K562 (cell line): ENCODE measurements around the gene DGKA. TPM values are rescaled to one million over a fixed set of nuclear protein-coding genes. Genes with fewer than 3 reads are reported as not detected.

Experiments used
- polyA plus RNA-seq, 8 experiments: library from polyadenylated mRNA; depleted of rRNA in 4 of 8; stranded (reverse) in 5 of 8; unstranded in 3 of 8; fragments of >200 nt; fragmentation: Nextera tagmentation in 2 of 8; fragmentation: Illumina TruSeq in 1 of 8; extraction: Ambion mirVana in 2 of 8; extraction: Trizol in 1 of 8; gene quantifications; 2 replicates each; pipeline versions ENCODE4 v1.2.1 to v1.2.3, GENCODE V29; 2011 to 2014; ENCODE audit warnings: inconsistent platforms in 1 of 8, missing spikeins in 1 of 8
- total RNA-seq, 7 experiments: library from RNA; depleted of rRNA in 6 of 7; stranded (reverse); fragments of >200 nt in 6 of 7; fragmentation: Illumina TruSeq in 2 of 7; extraction: Trizol in 2 of 7; gene quantifications; 2 replicates each; pipeline versions ENCODE4 v1.2.1 to v1.2.3, GENCODE V29; 2011 to 2021; ENCODE audit warnings: low replicate concordance in 1 of 7
- TF ChIP-seq, protein P1 (sequence below): fragments of 450-650 bp; IDR thresholded peaks from 2 replicates; pipeline ENCODE4 v1.6.1; 2016
- TF ChIP-seq, protein P2 (sequence below): sonication (generic); formaldehyde crosslinking; IDR thresholded peaks from 2 replicates; pipeline ENCODE4 v1.8.0; 2023; ENCODE audit warnings: missing genetic modification reagents, mild to moderate bottlenecking, borderline replicate concordance
- TF ChIP-seq, protein P3 (sequence below): sonication (generic); formaldehyde crosslinking; IDR thresholded peaks from 2 replicates; pipeline ENCODE4 v1.8.0; 2022; ENCODE audit warnings: missing genetic modification reagents, mild to moderate bottlenecking, borderline replicate concordance

The DGKA gene
- total and polyA plus RNA-seq, 9 of the 15 experiments (the other 6 are each of a cell fraction or from before 2014, with no cell fraction given), result 3.4 to 12.4 (median 6.2) TPM

GRCh38 chr12:55906056-55906455 is 24.9 kb upstream of the DGKA start (continued):
- TF ChIP-seq, protein P1, sequence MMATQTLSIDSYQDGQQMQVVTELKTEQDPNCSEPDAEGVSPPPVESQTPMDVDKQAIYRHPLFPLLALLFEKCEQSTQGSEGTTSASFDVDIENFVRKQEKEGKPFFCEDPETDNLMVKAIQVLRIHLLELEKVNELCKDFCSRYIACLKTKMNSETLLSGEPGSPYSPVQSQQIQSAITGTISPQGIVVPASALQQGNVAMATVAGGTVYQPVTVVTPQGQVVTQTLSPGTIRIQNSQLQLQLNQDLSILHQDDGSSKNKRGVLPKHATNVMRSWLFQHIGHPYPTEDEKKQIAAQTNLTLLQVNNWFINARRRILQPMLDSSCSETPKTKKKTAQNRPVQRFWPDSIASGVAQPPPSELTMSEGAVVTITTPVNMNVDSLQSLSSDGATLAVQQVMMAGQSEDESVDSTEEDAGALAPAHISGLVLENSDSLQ, result no peak
- TF ChIP-seq, protein P2, sequence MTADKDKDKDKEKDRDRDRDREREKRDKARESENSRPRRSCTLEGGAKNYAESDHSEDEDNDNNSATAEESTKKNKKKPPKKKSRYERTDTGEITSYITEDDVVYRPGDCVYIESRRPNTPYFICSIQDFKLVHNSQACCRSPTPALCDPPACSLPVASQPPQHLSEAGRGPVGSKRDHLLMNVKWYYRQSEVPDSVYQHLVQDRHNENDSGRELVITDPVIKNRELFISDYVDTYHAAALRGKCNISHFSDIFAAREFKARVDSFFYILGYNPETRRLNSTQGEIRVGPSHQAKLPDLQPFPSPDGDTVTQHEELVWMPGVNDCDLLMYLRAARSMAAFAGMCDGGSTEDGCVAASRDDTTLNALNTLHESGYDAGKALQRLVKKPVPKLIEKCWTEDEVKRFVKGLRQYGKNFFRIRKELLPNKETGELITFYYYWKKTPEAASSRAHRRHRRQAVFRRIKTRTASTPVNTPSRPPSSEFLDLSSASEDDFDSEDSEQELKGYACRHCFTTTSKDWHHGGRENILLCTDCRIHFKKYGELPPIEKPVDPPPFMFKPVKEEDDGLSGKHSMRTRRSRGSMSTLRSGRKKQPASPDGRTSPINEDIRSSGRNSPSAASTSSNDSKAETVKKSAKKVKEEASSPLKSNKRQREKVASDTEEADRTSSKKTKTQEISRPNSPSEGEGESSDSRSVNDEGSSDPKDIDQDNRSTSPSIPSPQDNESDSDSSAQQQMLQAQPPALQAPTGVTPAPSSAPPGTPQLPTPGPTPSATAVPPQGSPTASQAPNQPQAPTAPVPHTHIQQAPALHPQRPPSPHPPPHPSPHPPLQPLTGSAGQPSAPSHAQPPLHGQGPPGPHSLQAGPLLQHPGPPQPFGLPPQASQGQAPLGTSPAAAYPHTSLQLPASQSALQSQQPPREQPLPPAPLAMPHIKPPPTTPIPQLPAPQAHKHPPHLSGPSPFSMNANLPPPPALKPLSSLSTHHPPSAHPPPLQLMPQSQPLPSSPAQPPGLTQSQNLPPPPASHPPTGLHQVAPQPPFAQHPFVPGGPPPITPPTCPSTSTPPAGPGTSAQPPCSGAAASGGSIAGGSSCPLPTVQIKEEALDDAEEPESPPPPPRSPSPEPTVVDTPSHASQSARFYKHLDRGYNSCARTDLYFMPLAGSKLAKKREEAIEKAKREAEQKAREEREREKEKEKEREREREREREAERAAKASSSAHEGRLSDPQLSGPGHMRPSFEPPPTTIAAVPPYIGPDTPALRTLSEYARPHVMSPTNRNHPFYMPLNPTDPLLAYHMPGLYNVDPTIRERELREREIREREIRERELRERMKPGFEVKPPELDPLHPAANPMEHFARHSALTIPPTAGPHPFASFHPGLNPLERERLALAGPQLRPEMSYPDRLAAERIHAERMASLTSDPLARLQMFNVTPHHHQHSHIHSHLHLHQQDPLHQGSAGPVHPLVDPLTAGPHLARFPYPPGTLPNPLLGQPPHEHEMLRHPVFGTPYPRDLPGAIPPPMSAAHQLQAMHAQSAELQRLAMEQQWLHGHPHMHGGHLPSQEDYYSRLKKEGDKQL (CRISPR knock-in tag), result no peak
- TF ChIP-seq, protein P3, sequence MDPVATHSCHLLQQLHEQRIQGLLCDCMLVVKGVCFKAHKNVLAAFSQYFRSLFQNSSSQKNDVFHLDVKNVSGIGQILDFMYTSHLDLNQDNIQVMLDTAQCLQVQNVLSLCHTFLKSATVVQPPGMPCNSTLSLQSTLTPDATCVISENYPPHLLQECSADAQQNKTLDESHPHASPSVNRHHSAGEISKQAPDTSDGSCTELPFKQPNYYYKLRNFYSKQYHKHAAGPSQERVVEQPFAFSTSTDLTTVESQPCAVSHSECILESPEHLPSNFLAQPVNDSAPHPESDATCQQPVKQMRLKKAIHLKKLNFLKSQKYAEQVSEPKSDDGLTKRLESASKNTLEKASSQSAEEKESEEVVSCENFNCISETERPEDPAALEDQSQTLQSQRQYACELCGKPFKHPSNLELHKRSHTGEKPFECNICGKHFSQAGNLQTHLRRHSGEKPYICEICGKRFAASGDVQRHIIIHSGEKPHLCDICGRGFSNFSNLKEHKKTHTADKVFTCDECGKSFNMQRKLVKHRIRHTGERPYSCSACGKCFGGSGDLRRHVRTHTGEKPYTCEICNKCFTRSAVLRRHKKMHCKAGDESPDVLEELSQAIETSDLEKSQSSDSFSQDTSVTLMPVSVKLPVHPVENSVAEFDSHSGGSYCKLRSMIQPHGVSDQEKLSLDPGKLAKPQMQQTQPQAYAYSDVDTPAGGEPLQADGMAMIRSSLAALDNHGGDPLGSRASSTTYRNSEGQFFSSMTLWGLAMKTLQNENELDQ (CRISPR knock-in tag), result no peak
